Adrenal gland (tissue), 12 donors: ENCODE measurements around the gene CDK14. TPM values are rescaled to one million over a fixed set of nuclear protein-coding genes. Genes with fewer than 3 reads are reported as not detected.

ENCODE experiments used
- DNase-seq, 7 donors: peaks; one replicate each; pipeline ENCODE4 v3.0.0-alpha.2; 2019 to 2020
- H3K27ac ChIP-seq, 5 donors: fragments of 200-600 bp; sonication (generic) in 4 of 5; 1 replicate in 3 of 5; 2 replicates in 2 of 5; pipeline versions ENCODE4 v1.5.1 to v1.8.0; 2016 to 2020; ENCODE audit warnings: mild to moderate bottlenecking in 1 of 5
- H3K27me3 ChIP-seq: fragments of 200-600 bp; 2 replicates; pipeline ENCODE4 v1.8.0; 2021
- H3K36me3 ChIP-seq, 2 donors: fragments of 200-600 bp; replicated peaks in 1 of 2; 1 replicate in 1 of 2; 2 replicates in 1 of 2; pipeline versions ENCODE4 v1.5.1 to v1.8.0; 2018 to 2022
- H3K4me1 ChIP-seq, 2 donors: fragments of 200-600 bp; replicated peaks in 1 of 2; 1 replicate in 1 of 2; 2 replicates in 1 of 2; pipeline versions ENCODE4 v1.5.1 to v1.8.0; 2018 to 2021
- H3K4me3 ChIP-seq, 4 donors: fragments of 200-600 bp; sonication (generic) in 3 of 4; one replicate each; pipeline ENCODE4 v1.5.1; 2016 to 2018
- H3K9me3 ChIP-seq, 3 donors: fragments of 200-600 bp; sonication (generic) in 1 of 3; replicated peaks in 1 of 3; 1 replicate in 2 of 3; 2 replicates in 1 of 3; pipeline versions ENCODE4 v1.5.1 to v1.8.0; 2016 to 2021
- POLR2A ChIP-seq, 2 donors: fragments of 450-650 bp; IDR thresholded peaks; one replicate each; pipeline ENCODE4 v1.6.1; 2017; ENCODE audit warnings: antibody characterized with exemption in 2 of 2, mild to moderate bottlenecking in 2 of 2, moderate library complexity in 1 of 2
- WGBS, 4 donors: extraction: QIAGEN DNeasy Blood & Tissue Kit in 2 of 4; methylation state at CpG; one replicate each; pipeline versions ENCODE4 v1.1.5 to v1.1.7; 2013 to 2017; 5-methylcytosine and 5-hydroxymethylcytosine counted together
- intact Hi-C, 2 donors: fragments of 100-400 bp; cut with DNase I; formaldehyde crosslinking; loops; one replicate each; pipeline versions ENCODE4 v1.14.1 to v1.15.0; 2022 to 2023
- polyA plus RNA-seq, 3 donors: library from polyadenylated mRNA; stranded (reverse); fragments of 200-250 nt in 2 of 3; fragments of 350-450 nt in 1 of 3; fragmentation: Illumina TruSeq in 1 of 3; extraction: RNeasy Lipid Tissue Mini Kit (QIAGEN cat#74804) in 1 of 3; gene quantifications; one replicate each; pipeline ENCODE4 v1.2.3, GENCODE V29; 2013 to 2014
- total RNA-seq, 9 donors: library from RNA; depleted of rRNA in 4 of 9; stranded (reverse); fragments of >200 nt in 4 of 9; fragments of 120-200 nt in 1 of 9; fragmentation: NEBNext Ultra II Directional in 1 of 9; extraction: Animal tissue kit (Norgen Biotek cat#: 25700) in 1 of 9; gene quantifications; one replicate each; pipeline versions ENCODE4 v1.1.0 to v1.2.4, GENCODE V29; 2013 to 2023
- TF ChIP-seq, protein P1 (sequence below), 6 experiments: fragments of 450-650 bp in 4 of 6; fragments of 200-600 bp in 2 of 6; sonication (generic) in 1 of 6; IDR thresholded peaks; 1 replicate in 5 of 6; 2 replicates in 1 of 6; pipeline versions ENCODE4 v1.5.1 to v1.8.0; 2016 to 2021; ENCODE audit warnings: antibody characterized with exemption in 6 of 6, mild to moderate bottlenecking in 2 of 6, moderate library complexity in 1 of 6
- donor health status: healthy with polysubstance abuse.
- donor health status: Bipolar disorder and iron deficiency.
- donor health status: DM: yes; HTN: yes; CAD: no.
- donor health status: DM: no; HTN: no; CAD: no.
- donor health status: DM: no; HTN: no; CAD: no.
- donor health status: DM: yes; HTN: yes; CAD: no.

CDK14 gene
- total and polyA plus RNA-seq, 12 donors, result 1.9 to 14.5 (median 7.6) TPM

DNA sequence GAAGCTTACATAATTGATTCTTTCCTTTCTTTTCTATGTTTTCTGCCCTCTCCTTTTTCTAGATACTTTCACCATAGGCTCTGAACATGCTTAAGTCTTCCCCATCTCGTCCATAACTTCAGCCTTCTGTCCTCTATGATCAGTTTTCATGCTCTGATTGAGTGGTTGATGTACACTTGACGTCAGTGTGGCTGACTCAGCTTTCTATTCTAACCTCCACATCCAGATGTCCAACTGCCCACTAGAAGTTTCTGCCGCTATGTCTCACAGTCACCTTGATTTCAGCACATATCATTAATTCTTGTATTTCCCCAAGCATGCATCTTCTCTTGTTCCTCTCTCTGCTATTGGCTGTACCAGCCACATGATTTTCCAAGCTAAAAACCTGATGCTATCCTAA, 15.0 kb downstream of the CDK14 start:
- no peak for TF ChIP-seq POLR2A (IDR thresholded peaks at IDR 0.05)
- TF ChIP-seq, protein P1, sequence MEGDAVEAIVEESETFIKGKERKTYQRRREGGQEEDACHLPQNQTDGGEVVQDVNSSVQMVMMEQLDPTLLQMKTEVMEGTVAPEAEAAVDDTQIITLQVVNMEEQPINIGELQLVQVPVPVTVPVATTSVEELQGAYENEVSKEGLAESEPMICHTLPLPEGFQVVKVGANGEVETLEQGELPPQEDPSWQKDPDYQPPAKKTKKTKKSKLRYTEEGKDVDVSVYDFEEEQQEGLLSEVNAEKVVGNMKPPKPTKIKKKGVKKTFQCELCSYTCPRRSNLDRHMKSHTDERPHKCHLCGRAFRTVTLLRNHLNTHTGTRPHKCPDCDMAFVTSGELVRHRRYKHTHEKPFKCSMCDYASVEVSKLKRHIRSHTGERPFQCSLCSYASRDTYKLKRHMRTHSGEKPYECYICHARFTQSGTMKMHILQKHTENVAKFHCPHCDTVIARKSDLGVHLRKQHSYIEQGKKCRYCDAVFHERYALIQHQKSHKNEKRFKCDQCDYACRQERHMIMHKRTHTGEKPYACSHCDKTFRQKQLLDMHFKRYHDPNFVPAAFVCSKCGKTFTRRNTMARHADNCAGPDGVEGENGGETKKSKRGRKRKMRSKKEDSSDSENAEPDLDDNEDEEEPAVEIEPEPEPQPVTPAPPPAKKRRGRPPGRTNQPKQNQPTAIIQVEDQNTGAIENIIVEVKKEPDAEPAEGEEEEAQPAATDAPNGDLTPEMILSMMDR (IDR thresholded peaks at IDR 0.05), result no peak
- peaks cover 0 to 7% of the 10 kb centered on the region in 2 donors for H3K4me1 ChIP-seq
- 75 to 82% (median 78%) methylated on average over 3 of the region's 3 CpGs for WGBS, 4 donors
- intact Hi-C loops, result no loop called here
- no peak overlapping the region for H3K27ac ChIP-seq
- no peaks in the 10 kb centered on the region for H3K36me3 ChIP-seq
- H3K9me3 ChIP-seq, result no peaks in the 10 kb centered on the region
- DNase-seq, result no peak
- no peak overlapping the region for H3K4me3 ChIP-seq
- no peaks in the 10 kb centered on the region for H3K27me3 ChIP-seq

DNA sequence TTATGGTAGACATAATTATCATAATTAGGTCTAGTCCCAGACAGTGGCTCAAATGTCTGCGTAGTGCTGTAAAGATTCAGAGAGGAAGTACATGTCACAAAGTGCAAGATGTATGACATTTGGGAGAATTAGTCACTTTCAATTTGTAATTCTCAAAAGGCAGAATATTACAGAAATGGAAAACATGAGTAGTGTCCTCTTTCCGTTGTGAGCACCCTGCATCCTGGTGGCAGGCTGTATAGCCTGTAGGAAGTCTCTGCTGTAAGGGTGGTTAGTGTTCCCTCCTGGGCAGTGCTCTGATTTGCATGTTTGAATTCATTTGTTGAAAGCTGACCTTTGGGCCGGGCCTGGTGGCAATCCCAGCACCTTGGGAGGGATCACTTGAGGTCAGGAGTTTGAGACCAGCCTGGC, 17.0 kb downstream of the CDK14 start:
- Histone ChIP-seq H3K27ac (no peak overlapping the region), H3K27me3 (no peaks in the 10 kb centered on the region), H3K4me1 (peaks cover 0 to 7% of the 10 kb centered on the region in 2 donors), H3K36me3 (no peaks in the 10 kb centered on the region), H3K4me3 (no peak overlapping the region), H3K9me3 (no peaks in the 10 kb centered on the region)
- no peak for DNase-seq
- 57 to 73% (median 62%) methylated on average over 2 to 3 of the region's 3 CpGs for WGBS, 4 donors
- intact Hi-C loops, result no loop called here
- no peak for TF ChIP-seq POLR2A (IDR thresholded peaks at IDR 0.05)
- TF ChIP-seq, protein P1 (IDR thresholded peaks at IDR 0.05), result no peak

DNA sequence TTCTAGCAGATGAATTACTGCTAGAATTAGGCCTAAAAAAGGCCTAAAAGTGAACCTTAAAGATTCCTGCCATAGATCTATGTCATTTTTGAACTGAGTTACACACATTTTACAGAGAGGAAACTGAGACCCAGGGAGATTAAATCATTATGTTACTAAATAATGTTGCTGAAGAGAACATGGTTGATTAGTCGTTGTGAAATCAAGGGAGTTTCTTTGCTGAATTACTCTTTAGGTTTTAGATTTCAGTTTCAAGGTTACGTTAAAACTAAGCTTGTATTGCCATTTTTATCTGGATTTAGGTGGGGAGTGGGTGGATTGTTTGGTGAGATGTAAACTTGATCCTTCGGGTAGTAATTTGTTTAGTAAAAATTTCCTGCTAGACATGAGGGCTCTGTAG, 21.3 kb downstream of the CDK14 start:
- Histone ChIP-seq H3K4me1 (peaks cover 0 to 7% of the 10 kb centered on the region in 2 donors), H3K27me3 (no peaks in the 10 kb centered on the region), H3K27ac (no peak overlapping the region), H3K36me3 (no peaks in the 10 kb centered on the region), H3K9me3 (no peaks in the 10 kb centered on the region), H3K4me3 (no peak overlapping the region)
- TF ChIP-seq, protein P1 (IDR thresholded peaks at IDR 0.05), result no peak
- 69 to 87% (median 85%) methylated on average over 3 of the region's 3 CpGs for WGBS, 4 donors
- intact Hi-C loops, result no loop called here
- DNase-seq, result no peak

DNA sequence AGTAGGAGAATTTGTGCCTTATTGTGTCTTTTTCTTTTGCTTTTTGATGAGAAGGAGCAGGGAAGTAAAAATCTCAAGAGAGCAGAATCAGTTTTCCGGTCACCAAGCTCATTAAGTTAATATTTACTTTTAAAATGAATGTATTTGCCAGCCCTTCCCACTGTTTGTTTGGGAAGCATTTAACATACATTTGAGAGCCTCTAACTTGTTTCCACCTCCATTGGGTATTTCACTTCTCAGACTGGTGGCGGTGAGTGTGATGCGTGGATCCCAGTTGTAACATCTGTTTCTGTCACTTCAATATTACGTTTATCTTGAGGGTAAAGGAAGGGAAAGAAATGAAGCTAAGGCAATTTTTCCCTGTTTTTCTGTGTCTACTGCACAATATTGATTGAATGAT, 22.8 kb downstream of the CDK14 start:
- Histone ChIP-seq H3K27me3 (no peaks in the 10 kb centered on the region), H3K4me1 (peaks cover 0 to 3% of the 10 kb centered on the region in 2 donors), H3K4me3 (no peak overlapping the region), H3K27ac (no peak overlapping the region), H3K9me3 (no peaks in the 10 kb centered on the region), H3K36me3 (no peaks in the 10 kb centered on the region)
- DNase-seq, result no peak
- TF ChIP-seq, protein P1 (IDR thresholded peaks at IDR 0.05), result no peak
- no peak for TF ChIP-seq POLR2A (IDR thresholded peaks at IDR 0.05)
- intact Hi-C loops, result no loop called here
- 92 to 94% (median 93%) methylated on average over 4 of the region's 4 CpGs for WGBS, 4 donors
